Skeletal muscle tissue (tissue), 4 donors: ENCODE measurements around the gene CLDN12. TPM values are rescaled to one million over a fixed set of nuclear protein-coding genes. Genes with fewer than 3 reads are reported as not detected.
A peak's percentile ranks its signal among the peaks of the same experiment; 100 is the strongest.

Experiments used
- H3K27ac ChIP-seq: one replicate; pipeline ENCODE4 v1.7.0; 2013; ENCODE audit warnings: mild to moderate bottlenecking, low read depth, low read length, inconsistent platforms
- H3K27me3 ChIP-seq, 3 donors: one replicate each; pipeline ENCODE4 v1.7.0; 2013; ENCODE audit warnings: low read length in 3 of 3; ENCODE audit not compliant: control insufficient read depth in 3 of 3, insufficient read depth in 3 of 3
- H3K36me3 ChIP-seq, 3 donors: one replicate each; pipeline ENCODE4 v1.7.0; 2013; ENCODE audit warnings: low read length in 3 of 3; ENCODE audit not compliant: control insufficient read depth in 3 of 3, insufficient read depth in 3 of 3
- H3K4me1 ChIP-seq, 3 donors: one replicate each; pipeline ENCODE4 v1.7.0; 2013; ENCODE audit warnings: low read length in 3 of 3, mild to moderate bottlenecking in 3 of 3; ENCODE audit not compliant: control insufficient read depth in 3 of 3, insufficient read depth in 3 of 3
- H3K4me3 ChIP-seq, 3 donors: one replicate each; pipeline ENCODE4 v1.7.0; 2013; ENCODE audit warnings: low read length in 3 of 3
- H3K9ac ChIP-seq, 3 donors: one replicate each; pipeline ENCODE4 v1.7.0; 2013; ENCODE audit warnings: low read length in 3 of 3, mild to moderate bottlenecking in 3 of 3, moderate library complexity in 2 of 3, low read depth in 1 of 3
- H3K9me3 ChIP-seq, 3 donors: one replicate each; pipeline ENCODE4 v1.7.0; 2013; ENCODE audit warnings: low read length in 3 of 3; ENCODE audit not compliant: control insufficient read depth in 3 of 3
- total RNA-seq: library from RNA; depleted of rRNA; stranded (reverse); fragments of >200 nt; gene quantifications from one replicate; pipeline ENCODE4 v1.2.3, GENCODE V29; 2014
- donor health status: Osteomylitis.

The CLDN12 gene
- total RNA-seq, 1 donor from 2014 or later: 15.7 TPM

- H3K4me1 ChIP-seq: no peaks in the 10 kb centered on the region
- no peaks in the 10 kb centered on the region for H3K9me3 ChIP-seq
- H3K27ac ChIP-seq: no peak overlapping the region
- H3K4me3 ChIP-seq: no peak overlapping the region
- H3K27me3 ChIP-seq: no peaks in the 10 kb centered on the region
- no peaks in the 10 kb centered on the region for H3K36me3 ChIP-seq
- H3K9ac ChIP-seq: no peak overlapping the region
Measured at GRCh38 chr7:90425376-90425775, 22.1 kb downstream of the CLDN12 start.

- H3K27me3 ChIP-seq: no peaks in the 10 kb centered on the region
- H3K9ac ChIP-seq: no peak overlapping the region
- H3K27ac ChIP-seq: no peak overlapping the region
- H3K9me3 ChIP-seq: peaks cover 0 to 4% (median 3%) of the 10 kb centered on the region in 3 donors
- no peaks in the 10 kb centered on the region for H3K4me1 ChIP-seq
- H3K4me3 ChIP-seq: no peak overlapping the region
- no peaks in the 10 kb centered on the region for H3K36me3 ChIP-seq
Measured at GRCh38 chr7:90430614-90431460, 27.6 kb downstream of the CLDN12 start.

DNA sequence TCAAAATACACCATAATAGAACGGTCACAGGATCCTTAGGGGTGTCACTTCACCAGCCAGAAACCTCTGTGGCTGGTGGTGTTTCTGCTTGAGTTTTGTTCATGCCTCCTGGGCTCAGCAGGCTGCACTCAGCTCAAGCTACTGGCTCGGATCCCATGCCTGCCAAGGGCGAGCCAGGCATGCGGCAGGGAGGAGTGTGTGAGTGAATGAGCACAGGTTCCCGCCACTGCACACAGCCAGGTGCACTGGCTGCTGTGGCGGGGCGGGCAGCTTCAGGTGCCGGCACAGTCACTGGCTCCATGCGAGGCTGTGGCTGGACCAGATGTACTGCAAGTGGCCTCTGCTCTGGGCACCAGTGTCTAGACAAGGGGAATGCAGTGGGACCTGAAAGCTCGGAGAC is 29.5 kb downstream of the CLDN12 start:
- H3K9ac ChIP-seq: no peak overlapping the region

GRCh38 chr7:90433221-90433620 is 30.0 kb downstream of the CLDN12 start:
- Histone ChIP-seq H3K27me3 (no peaks in the 10 kb centered on the region), H3K4me1 (no peaks in the 10 kb centered on the region), H3K27ac (no peak overlapping the region), H3K9me3 (peaks cover 0 to 4% (median 3%) of the 10 kb centered on the region in 3 donors), H3K4me3 (no peak overlapping the region), H3K9ac (no peak overlapping the region), H3K36me3 (no peaks in the 10 kb centered on the region)

More for the DNA sequence above, 29.5 kb downstream of the CLDN12 start:
- no peak overlapping the region for H3K27ac ChIP-seq
- no peak overlapping the region for H3K4me3 ChIP-seq
- H3K4me1 ChIP-seq: no peaks in the 10 kb centered on the region
- no peaks in the 10 kb centered on the region for H3K36me3 ChIP-seq
- peaks cover 0 to 4% (median 3%) of the 10 kb centered on the region in 3 donors for H3K9me3 ChIP-seq
- no peaks in the 10 kb centered on the region for H3K27me3 ChIP-seq

DNA sequence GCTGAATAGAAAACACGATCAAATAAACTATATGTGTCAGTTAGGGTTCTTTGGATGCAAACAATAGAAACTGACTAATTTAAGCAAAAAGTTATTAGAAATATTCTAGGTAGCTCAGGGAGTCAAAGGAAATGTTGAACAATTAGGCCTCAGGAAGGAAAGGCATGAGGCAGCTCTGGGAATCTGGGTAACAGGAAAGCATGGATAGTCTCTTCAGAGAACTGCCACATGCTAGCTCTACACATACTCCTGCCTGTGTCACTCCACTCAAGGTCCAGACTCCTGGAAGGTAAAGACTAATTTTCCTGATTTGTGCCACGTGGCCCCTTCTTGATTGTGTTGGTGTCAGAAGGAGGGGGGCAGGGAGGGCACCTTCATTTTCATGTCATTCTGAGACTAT is 42.4 kb downstream of the CLDN12 start:
- H3K4me3 ChIP-seq: no peak overlapping the region
- H3K9me3 ChIP-seq: no peaks in the 10 kb centered on the region
- no peaks in the 10 kb centered on the region for H3K36me3 ChIP-seq
- H3K9ac ChIP-seq: no peak overlapping the region
- no peak overlapping the region for H3K27ac ChIP-seq
- H3K27me3 ChIP-seq: no peaks in the 10 kb centered on the region
- H3K4me1 ChIP-seq: no peaks in the 10 kb centered on the region

DNA sequence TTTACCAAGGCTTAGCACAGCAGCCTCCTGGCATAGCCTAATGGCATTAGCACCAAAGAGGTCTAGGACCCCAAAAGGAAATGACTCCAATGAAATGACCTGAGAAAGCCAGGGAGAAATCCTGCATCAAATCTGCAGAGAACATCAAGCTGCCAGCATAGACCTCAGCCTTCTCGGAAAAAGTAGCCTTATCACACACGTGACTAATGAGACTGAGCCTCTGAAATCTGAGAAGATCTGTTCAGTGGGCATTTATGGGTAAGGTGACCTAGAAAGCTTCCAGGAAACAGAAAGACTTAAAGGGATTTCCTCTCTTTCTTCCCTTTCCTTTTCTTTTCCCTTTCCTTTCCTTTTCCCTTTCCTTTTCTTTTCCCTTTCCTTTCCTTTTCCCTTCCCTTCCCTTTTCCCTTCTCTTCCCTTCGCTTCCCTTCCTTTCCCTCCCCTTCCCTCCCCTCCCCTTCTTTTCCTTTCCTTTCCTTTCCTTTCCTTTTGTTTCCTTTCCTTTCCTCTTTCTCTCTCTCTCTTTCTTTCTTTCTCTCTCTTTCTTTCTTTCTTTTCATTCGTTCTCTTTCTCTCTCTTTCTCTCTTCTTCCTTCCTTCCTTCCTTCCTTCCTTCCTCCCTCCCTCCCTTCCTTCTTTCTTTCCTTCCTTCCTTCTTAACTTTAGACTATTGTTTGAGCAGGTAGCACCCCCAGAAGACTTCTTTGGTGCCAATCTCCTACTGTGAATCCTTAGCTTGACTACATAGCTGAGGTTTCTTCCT is 43.1 kb downstream of the CLDN12 start:
- H3K36me3 ChIP-seq: no peaks in the 10 kb centered on the region
- H3K27ac ChIP-seq: no peak overlapping the region
- H3K4me3 ChIP-seq: no peak overlapping the region
- H3K4me1 ChIP-seq: no peaks in the 10 kb centered on the region
- H3K27me3 ChIP-seq: no peaks in the 10 kb centered on the region
- H3K9ac ChIP-seq: no peak overlapping the region
- H3K9me3 ChIP-seq: no peaks in the 10 kb centered on the region

- Histone ChIP-seq H3K4me3 (no peak overlapping the region), H3K9me3 (no peaks in the 10 kb centered on the region), H3K27me3 (no peaks in the 10 kb centered on the region), H3K9ac (no peak overlapping the region), H3K4me1 (peaks cover 0 to 3% (median 0%) of the 10 kb centered on the region in 3 donors), H3K27ac (no peak overlapping the region), H3K36me3 (no peaks in the 10 kb centered on the region)
Measured at GRCh38 chr7:90453259-90453891, 50.1 kb downstream of the CLDN12 start.

DNA sequence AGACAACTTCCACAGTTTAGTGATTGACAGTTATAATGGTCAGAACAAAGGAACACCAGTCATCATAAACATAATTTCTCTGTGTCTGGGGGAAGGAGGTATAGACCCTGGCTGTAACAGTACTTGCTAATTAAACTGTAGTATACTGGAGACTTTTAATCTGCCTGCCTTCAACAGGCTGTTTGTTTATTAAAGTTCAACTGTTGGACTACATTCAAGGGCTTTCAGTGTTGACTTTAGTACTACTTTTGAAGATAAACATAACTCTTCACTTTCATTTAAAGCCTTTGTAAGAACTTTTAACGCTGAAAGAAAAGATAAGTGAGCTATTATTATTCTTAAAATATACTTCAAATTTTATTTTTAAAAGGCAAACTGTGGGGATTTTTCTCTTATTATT is 50.7 kb downstream of the CLDN12 start:
- H3K4me1 ChIP-seq: peaks cover 0 to 3% (median 0%) of the 10 kb centered on the region in 3 donors
- no peaks in the 10 kb centered on the region for H3K9me3 ChIP-seq
- H3K27ac ChIP-seq: no peak overlapping the region
- H3K36me3 ChIP-seq: no peaks in the 10 kb centered on the region
- H3K4me3 ChIP-seq: no peak overlapping the region
- no peak overlapping the region for H3K9ac ChIP-seq
- no peaks in the 10 kb centered on the region for H3K27me3 ChIP-seq

DNA sequence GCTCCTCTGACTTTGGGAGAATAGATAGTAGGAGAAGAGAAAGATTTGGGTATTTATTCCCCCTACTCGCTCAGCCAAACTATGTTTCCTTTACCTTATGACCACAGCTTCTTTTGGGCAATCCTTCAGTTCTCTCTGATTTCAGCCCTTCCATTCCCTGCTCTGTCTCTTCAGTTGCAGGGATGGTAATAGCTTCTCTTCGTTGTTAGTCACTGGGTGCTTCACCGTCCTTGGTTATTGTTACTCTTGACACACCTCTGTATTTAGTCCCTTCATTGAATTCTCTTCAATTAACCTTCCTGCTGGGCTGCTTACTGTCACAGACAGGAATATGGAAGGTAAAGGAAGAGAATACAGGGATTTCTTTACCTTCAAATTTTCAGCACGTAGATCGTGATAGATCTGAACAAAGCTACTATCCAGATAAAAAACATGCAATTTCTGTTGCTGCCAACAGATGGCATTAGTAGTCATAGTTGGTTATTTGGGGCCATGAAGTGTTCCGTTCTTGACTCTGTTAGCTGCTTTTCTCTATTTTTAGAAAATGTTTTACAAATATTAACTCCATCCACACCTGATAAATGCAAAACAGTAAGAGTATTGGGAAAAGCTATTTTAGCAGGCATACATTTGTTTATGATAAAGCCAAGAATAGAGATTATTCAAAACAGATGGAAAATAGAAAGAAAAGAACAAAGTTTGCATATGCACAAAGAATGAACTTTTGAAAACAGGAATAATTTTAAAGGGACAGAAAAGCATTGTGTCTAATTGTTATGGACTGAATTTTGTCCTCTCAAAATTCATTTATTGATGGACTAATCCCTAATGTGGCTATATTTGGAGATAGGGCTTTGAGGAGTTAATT is 52.1 kb downstream of the CLDN12 start:
- H3K27ac ChIP-seq: no peak overlapping the region
- H3K27me3 ChIP-seq: no peaks in the 10 kb centered on the region
- peak overlapping the region; percentile 9 to 49 (median 11) for H3K4me3 ChIP-seq
- no peaks in the 10 kb centered on the region for H3K9me3 ChIP-seq
- no peaks in the 10 kb centered on the region for H3K36me3 ChIP-seq
- H3K9ac ChIP-seq: peak overlapping the region in 1 of 3 donors; percentile 57
- H3K4me1 ChIP-seq: peaks cover 0 to 3% (median 0%) of the 10 kb centered on the region in 3 donors
